GM19395 (cell line): ENCODE measurements around the gene C2CD3.
"Not testable (repeated sequence)": the region's sequence is repeated elsewhere in the genome, so short reads cannot be mapped to it uniquely, and the experiment has no call there.

Experiments
- ATAC-seq: cut with Tn5 transposase; IDR thresholded peaks from one replicate; pipeline ENCODE4 v1.9.1; 2021; ENCODE audit warnings: mild to moderate bottlenecking, moderate library complexity; ENCODE audit not compliant: unreplicated experiment

The C2CD3 gene

DNA sequence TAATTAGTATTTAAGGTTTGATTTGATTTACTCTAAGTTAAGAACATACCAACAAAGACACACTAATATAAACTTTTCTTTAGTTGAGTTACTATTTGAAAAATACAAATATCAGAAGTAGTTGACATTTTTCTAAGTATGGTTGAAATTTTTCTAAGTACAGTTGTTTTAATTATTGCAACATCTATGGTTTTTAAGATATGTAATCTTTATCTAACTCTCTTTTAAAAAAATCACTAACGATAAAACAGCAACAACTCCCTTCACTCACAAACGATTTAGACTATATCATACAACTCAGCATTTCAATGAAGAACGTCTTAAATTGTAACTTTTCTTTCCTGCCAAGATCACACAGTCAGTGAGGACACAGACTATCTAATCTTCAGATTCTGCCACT, 2.0 kb downstream of the C2CD3 start:
- no peak for ATAC-seq

DNA sequence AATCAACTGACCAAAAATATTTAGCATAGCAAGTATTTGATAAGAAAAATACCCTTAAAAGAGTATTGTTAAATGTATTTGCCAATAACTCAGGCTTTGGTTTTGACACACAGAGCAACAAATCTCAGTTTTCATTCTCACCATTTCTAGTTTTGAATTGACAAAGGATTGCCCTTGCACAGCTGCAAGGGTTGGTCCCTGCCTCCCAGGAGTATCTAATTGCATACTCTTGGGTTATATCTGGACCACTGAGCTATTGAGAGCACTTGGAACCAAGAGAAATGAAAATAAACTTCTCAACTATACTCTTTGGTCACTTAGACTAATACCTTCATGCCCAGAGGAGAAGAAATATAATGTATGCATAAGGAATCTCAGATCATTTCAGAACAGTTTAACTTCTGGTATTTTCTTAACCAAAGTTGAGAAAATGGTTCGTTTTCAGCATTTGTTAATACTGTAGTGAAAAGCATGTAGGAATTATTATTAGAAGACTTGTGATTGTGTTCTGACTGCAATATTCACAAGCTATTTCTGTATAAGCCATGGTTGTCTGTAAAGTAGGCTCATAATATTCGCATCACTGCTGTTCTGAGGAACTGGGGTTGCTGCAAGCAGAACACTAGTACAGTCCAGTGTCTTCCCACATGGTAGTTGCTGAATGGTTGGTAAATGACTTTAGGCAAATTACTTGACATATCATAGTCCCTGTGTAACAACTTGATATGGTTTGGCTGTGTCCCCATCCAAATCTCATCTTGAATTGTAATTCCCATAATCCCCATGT, 7.9 kb downstream of the C2CD3 start:
- ATAC-seq, result no peak

DNA sequence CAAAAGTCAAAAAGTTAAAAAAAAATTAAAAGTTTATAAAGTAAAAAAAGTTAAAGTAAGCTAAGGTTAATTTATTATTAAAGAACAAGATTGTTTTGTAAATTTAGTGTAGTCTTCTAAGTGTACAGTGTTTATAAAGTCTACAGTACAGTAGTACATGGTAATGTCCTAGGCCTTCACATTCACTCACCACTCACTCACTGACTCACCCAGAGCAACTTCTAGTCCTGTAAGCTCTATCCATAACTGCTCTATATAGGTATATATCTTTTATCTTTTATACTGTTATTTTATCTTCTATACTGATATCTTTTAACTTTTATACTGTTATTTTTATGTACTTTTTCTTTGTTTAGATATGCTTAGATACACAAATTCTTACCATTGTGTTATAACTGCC, 11.2 kb downstream of the C2CD3 start:
- no peak for ATAC-seq

DNA sequence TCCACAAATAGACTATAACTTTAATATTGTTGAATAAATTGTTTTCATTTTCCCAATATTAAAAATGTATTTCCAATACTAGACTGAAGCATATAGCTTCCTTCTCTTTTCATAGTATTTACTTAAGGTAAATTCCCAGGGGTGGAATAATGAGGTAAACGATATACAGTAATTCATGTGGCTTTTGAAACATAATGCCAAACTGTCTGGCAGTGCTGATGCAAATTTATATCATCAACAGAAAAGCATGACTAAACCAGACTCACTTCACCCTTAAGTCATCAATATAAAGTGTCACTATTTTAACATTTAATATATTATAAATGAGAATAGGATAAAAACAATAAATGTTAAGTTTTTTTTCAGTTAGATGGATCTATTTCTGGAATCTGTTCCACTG, 13.6 kb downstream of the C2CD3 start:
- ATAC-seq, result no peak

DNA sequence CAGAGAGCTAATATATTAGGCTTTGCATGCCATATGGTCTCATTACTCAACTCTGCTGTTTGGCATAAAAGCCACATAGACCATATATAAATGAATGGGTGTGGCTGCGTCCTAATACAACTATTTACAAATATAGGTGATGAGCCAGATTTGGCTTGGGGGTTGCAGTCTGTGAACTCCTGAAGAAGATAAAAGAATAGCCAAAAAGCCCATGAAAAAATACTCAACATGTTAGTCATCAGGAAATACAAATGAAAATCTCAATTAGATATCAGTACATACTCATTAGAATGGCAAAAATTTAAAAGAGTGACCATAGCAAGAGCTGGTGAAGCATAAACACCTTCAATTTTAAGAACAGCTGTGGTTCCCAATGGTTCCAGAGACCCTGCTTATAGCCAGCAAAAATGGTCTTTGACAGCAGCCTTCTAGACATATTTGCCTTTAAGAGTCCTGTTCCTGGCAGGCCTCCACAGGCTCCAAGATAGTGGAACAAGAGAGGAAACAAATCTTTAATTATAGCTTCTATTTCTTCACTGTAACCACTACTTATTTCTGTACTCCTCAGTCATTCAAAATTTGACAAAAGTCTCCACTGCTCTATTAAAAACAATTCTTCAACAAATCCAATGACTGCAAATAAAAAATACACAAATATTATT, 16.1 kb downstream of the C2CD3 start:
- no peak for ATAC-seq

DNA sequence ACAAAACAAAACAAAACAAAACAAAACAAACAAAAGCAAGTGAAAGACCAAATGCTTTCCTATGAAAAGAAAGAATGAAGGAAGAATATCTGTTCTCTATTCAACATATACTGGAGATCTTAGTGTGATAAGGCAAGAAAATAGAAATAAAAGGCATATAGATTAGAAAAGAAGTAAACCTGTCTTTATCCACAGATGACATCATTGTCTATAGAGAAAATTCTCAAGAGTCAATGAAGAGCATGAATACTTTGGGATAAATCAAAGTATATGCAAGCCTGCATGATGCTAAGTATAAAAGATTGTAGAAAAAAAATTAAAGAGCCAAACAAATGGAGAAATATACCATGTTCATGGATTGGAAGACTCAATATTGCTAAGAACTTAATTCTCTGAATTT, 17.6 kb downstream of the C2CD3 start:
- ATAC-seq, result no peak

DNA sequence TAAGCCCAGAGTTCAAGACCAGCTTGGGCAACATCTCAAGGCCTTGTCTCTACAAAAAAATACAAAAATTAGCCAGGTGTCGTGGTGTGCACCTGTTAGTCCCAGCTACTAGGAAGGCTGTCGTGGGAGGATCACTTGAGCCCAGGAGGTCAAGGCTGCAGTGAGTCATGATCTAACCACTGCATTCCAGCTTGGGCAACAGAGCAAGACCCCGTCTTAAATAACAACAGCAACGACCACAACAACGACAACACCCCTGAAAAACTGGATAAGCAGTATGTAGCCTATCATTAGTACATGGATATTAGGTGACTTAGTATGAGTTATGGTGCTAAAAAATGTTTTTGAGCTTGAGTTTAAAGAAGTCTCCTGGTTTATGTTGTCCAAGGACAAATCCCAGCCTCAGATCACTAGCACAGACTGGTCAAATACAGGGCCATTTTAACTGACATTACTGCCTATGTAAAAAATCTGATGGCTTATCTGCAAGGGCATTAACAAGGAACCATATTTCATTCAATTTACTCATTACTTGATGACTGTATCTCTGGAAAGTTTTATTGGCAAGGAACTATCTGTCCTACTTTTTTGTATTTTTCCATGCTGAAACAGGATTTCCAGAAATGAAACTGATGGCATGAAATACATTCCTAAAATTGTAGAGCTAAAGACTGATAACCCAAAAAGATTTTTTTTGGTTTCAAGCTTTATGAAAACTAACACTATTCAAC, 23.4 kb downstream of the C2CD3 start:
- ATAC-seq, result no peak

DNA sequence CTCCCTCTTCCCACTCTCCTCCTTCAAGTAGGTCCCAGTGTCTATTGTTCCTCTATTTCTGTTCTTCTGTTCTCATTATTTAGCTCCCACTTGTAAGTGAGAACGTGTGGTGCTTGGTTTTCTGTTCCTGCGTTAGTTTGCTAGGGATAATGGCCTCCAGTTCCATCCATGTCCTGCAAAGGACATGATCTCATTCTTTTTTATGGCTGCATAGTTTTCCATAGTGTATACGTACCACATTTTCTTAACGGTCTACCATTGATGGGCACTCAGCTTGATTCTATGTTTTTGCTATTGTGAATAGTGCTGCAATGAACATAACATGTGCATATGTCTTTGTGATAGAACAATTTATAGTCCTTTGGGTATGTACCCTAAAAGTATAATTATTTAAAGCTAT, 26.2 kb downstream of the C2CD3 start:
- ATAC-seq, result no peak

DNA sequence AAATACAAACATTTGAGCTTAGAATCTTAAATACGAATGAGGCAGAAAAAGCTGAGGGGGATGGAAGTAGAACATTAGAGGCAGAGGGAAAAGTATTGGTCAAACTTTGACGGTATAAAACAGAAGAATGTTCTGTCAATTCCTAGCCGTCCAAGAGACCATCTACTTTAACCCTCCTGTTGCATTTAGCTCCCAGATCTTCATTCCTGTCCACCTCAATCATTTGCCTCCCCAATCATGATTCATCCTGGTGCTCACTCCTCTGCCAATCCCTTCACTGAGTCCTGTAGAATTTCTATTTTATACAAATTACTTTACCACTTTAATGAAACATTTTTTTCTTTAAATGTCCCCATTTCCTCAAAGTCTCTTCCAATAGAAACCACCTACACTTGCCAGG, 28.2 kb downstream of the C2CD3 start:
- ATAC-seq, result no peak

DNA sequence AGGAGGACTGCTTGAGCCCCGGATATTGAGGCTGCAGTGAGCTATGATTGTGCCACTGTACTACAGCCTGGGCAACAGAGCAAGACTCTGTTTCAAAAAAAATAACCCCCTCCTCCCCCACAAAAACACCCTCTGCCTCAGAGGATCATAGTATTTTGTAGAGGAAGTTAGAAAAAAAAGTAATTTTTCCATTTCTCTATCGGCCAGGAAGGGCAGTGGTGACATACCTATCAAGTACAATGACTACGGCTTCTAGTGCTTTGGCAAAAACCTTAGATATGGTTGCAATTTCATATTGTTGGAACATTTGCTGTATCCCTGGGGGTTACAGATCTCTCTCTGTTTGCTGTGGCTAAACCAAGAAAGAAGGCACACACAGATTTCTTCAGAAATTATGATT, 28.9 kb downstream of the C2CD3 start:
- no peak for ATAC-seq

DNA sequence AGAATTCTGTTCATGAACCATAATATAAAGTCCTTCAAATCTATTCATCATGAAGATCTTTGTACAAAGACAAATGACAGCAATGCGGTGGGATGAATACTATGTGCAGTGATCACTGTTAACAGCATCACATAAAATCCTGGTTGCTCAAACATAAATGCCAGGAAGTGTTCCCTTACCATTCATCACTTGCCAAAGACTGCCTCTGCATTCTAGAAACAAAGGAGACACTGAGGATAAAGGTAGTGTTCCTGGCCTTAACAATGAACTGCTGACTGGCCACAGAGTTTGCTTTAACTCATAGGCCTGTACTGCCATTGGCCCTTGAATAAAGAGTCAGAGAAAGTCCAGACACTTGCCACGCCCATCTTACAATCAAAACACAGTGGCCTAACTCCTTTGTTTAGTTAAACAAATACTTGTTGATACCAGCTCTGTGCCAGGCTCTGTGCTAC, 29.5 kb downstream of the C2CD3 start:
- ATAC-seq, result no peak

DNA sequence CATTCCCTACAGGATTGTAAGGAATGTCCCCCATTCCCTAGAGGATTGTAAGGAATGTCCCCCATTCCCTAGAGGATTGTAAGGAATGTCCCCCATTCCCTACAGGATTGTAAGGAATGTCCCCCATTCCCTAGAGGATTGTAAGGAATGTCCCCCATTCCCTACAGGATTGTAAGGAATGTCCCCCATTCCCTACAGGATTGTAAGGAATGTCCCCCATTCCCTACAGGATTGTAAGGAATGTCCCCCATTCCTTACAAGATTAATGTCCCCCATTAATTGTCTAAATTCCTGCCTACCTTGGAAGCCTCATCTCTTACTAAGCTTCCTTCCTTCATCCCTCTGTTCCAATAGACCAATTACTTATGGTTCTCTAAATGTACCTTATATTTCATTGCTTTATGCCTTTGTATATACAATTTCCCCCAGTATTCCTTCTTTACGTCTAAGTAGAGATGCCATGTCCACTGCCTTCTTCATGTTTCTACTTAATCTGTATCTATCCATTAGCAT, 30.8 kb downstream of the C2CD3 start:
- not testable (repeated sequence) for ATAC-seq

DNA sequence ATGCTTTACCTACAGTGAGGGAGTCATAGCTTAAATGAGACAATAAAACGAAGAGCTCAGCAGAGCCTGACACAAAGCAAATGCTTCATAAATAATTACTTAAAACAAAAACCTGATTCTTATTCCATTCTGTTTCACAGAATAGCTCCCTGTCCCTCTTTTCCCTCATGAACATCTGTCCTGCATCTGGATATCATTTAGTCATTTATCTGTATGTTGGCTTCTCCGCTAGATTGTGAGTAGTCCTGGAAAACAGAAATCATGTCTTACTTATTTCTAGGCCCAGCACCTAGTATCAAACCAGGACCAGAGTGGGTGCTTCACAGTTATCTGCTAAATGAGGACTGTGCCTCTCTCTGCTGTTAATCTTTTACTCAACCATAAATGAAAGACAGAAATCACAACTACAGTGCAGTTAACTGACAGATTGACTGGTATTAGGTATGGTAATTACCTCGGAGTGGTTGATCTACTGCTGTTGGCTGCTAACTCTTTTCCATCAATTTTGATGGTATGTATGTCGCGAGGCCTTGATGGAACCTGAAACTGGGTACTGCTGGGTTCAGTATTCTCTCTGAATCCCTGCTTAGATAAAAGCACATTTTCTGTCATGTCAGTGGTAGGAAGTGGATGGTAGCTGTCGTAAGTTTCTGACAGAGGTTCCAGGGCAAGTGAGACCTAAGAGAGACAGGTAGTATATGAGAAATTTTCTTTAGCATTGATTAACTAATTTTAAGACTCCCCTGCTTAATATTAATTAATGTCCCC, 31.5 kb downstream of the C2CD3 start:
- ATAC-seq, result no peak

DNA sequence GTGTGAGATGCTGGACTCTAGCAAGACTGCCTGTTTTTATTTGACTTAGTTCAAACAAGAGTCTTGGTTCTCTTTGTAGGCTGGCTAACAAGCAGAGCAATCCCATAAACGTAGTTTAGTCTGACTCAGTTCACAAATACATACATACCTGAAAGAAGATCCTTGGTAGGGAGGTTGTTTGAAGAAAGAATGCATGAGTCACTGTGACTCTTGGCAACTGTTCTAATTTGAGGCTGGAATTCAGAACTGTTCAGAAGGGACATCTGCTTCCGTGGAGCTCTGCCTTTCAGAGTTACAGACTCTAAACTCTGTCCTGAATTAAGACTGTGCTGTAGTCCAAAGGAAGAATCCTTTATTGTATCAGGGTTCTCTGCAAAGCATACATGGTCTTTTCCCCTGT, 32.2 kb downstream of the C2CD3 start:
- no peak for ATAC-seq

DNA sequence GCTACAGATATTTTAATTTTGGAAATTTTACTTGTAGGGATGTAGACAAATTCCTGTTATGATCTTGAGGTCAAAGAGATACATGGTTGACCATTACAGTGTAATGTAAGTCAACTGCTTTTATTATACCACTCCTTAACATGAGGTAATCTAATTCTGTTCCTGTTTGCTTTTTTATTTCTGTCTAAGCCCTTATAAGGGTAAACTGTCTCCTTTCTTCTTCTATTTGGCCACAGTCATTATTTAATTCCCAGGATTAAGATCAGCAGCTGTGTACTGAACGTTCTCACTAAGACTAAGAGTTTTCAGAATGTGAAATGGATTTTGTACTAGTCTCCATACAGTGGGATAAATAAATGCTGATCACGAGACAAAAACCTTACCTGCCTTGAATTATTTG, 32.8 kb downstream of the C2CD3 start:
- no peak for ATAC-seq

DNA sequence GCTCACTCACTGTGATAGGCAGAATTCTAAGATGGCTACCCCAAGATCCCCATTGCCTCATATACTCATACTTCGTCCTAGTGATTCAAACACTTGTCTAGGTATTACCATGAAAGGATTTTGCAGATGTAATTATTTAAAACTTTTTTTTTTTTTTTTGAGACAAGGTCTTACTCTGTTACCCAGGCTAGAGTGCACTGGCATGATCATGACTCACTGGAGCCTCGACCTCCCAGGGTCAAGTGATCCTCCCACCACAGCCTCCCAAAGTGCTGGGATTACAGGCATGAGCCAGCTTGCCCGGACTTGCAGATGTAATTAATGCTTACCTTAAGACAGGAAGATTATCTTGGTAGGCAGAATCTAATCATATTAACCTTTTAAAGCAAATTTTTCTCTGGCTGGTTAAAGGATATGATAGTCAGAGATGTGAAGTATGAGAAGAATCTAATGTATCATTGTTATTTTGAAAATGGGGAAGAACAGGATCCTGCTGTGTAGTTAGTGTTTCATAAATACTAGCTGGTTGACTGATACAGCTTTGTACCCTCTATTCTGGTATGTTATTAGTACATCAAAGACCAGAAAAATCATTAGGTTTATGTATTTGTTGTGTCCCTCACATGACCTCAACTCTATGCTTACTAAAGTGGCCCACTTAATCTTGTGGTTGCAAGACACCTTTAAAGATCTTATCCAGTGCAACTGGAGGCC, 35.5 kb downstream of the C2CD3 start:
- ATAC-seq, result no peak

DNA sequence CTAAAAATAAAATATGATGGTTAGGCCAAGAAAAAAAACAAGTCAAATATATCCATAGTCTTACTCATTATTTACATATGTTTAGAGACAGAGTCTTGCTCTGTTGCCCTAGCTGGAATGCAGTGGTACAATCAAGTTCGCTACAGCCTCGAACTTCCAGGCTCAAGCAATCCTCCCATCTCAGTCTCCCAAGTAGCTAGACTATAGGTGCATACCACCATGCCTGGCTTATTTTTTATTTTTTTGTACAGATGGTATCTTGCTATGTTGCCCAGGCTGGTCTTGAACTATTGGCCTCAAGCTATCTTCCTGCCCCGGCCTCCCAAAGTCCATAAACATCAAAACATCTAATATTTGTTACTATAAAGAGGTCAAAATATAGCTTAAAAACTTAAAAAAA, 36.1 kb downstream of the C2CD3 start:
- ATAC-seq, result no peak

DNA sequence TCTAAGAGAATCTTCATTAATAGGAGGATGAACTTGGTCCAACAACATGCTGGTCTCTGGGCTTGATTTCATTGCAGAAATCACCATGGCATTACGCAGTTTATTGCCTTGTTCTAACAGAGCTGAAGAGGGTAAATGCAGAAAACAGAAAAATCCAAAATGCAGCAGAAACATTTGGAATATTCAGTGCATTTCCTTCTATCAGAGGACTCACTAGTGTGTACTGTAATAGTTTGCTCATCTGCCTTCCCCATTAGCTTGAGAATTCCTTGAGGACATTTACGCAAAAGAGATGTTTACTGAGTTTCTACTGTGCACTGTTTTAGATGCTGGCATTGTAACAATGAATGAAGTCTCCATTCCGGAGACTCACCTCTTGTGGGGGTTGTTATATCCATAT, 37.4 kb downstream of the C2CD3 start:
- no peak for ATAC-seq

DNA sequence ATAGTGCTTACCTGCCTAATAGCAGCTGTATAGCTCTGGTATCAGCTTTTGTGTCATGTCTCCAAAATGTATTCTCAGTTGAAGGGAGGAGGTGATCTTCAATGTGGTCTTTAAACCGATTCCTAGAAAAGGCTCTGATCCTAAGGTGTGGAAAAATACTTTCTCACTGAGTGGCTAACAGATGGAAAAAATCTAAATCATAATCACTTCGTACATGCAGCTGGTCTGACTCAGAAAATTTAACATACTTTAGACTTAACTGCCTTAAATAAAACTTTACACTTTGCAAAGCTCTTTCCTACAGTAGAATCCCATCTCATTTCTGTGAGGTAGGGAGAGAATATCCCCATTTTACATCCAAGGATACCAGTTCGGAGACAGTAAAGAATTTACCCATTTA, 38.0 kb downstream of the C2CD3 start:
- ATAC-seq, result no peak

DNA sequence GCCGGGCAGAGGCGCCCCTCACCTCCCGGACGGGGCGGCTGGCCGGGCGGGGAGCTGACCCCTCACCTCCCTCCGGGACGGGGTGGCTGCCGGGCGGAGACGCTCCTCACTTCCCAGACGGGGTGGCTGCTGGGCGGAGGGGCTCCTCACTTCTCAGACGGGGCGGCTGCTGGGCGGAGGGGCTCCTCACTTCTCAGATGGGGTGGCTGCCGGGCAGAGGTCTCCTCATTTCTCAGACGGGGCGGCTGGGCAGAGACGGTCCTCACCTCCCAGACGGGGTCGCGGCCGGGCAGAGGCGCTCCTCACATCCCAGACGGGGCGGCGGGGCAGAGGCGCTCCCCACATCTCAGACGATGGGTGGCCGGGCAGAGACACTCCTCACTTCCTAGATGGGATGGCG, 41.7 kb downstream of the C2CD3 start:
- not testable (repeated sequence) for ATAC-seq
